Measurements from ENCODE around the gene KAT6B. TPM values are rescaled to one million over a fixed set of nuclear protein-coding genes. Genes with fewer than 3 reads are reported as not detected.

Gene KAT6B
- total and polyA plus RNA-seq, 2 of the 8 experiments (the other 6 are each of a cell fraction or from before 2014, with no cell fraction given): 7.3 to 30.8 TPM

GRCh38 chr10:74786126-74786525 is 40.3 kb upstream of the KAT6B start:
- no peak overlapping the region for H3K4me2 ChIP-seq (ENCODE audit: insufficient read depth in 1 of 2, low read depth in 2 of 2, low read length in 2 of 2)
- no peak overlapping the region for H4K91ac ChIP-seq (replicated peaks; ENCODE audit: insufficient read length, low read length)
- no peaks in the 10 kb centered on the region for H3K79me1 ChIP-seq (ENCODE audit: low read depth, low read length)
- H3K9me3 ChIP-seq (ENCODE audit: insufficient read depth in 2 of 2, low read depth in 1 of 2, low read length in 1 of 2): no peaks in the 10 kb centered on the region
- H2BK15ac ChIP-seq (ENCODE audit: low read length): no peak overlapping the region
- no peaks in the 10 kb centered on the region for H3K79me2 ChIP-seq (ENCODE audit: control insufficient read depth in 1 of 2, insufficient read depth in 2 of 2, low read length in 2 of 2)
- TF ChIP-seq MAFK (IDR thresholded peaks at IDR 0.05; ENCODE audit: low read depth, low read length) (no peak), TAF1 (IDR thresholded peaks at IDR 0.05; ENCODE audit: low read depth, low read length) (no peak), EP300 (IDR thresholded peaks at IDR 0.05; ENCODE audit: borderline replicate concordance in 1 of 2, low read depth in 2 of 2, low read length in 2 of 2) (no peak), POLR2A (IDR thresholded peaks at IDR 0.05; ENCODE audit: control extremely low read depth in 1 of 2, low read depth in 2 of 2, low read length in 2 of 2) (no peak), TBP (IDR thresholded peaks at IDR 0.05; ENCODE audit: low read depth, low read length) (no peak), JUND (IDR thresholded peaks at IDR 0.05; ENCODE audit: low read length) (no peak), YY1 (IDR thresholded peaks at IDR 0.05; ENCODE audit: low read depth, low read length) (no peak), SP4 (IDR thresholded peaks at IDR 0.05; ENCODE audit: low read length) (no peak)
- no peaks in the 10 kb centered on the region for H3K23me2 ChIP-seq (ENCODE audit: low read depth, low read length)
- no peak overlapping the region for H2BK12ac ChIP-seq (ENCODE audit: low read depth, low read length)
- no peak overlapping the region for H3K14ac ChIP-seq (ENCODE audit: insufficient read length)
- no peak overlapping the region for H3K23ac ChIP-seq (ENCODE audit: insufficient read length)
- no peak overlapping the region for H2AK5ac ChIP-seq (ENCODE audit: low read depth, low read length)
- no peak overlapping the region for H3K27ac ChIP-seq (ENCODE audit: low read depth, low read length)
- no peak overlapping the region for H3K9ac ChIP-seq (replicated peaks in 1 of 4; ENCODE audit: extremely low read depth in 1 of 4, low read depth in 3 of 4, low read length in 3 of 4)
- H2AFZ ChIP-seq (ENCODE audit: low read length): no peak overlapping the region
- 90% methylated on average over 4 of the region's 4 CpGs; no CpG with 5 or more reads in 1 of the 2 experiments for WGBS, 2 experiments (ENCODE audit: extremely low coverage in 1 of 2, insufficient coverage in 1 of 2, insufficient read length in 1 of 2, insufficient replicate concordance in 2 of 2, low coverage in 1 of 2, low lambda C conversion rate in 2 of 2, missing lambda C conversion rate in 1 of 2)
- H2BK5ac ChIP-seq (ENCODE audit: low read depth, low read length): no peak overlapping the region
- no peak overlapping the region for H3K18ac ChIP-seq (ENCODE audit: extremely low read depth, low read length)
- DNase-seq (ENCODE audit: low read depth in 1 of 2, low spot score in 2 of 2) (no peak), FAIRE-seq (no peak)
- H4K20me1 ChIP-seq (replicated peaks in 1 of 2; ENCODE audit: control insufficient read depth in 1 of 2, insufficient read depth in 2 of 2, low read length in 2 of 2): no peaks in the 10 kb centered on the region
- ChIA-PET POLR2A (ENCODE audit: partially characterized antibody) (no interaction called here), CTCF (ENCODE audit: partially characterized antibody) (interaction anchor here (0.5 to 2.0 kb wide), 4 partner anchors 26 to 234 kb away, joined by 3 to 5 read pairs (median 4); no protein-coding TSS in a partner anchor)
- no peak overlapping the region for H3K4ac ChIP-seq (replicated peaks; ENCODE audit: insufficient read length, low read depth, low read length)
- H4K5ac ChIP-seq (ENCODE audit: insufficient read length, low read depth, low read length): no peak overlapping the region
- no peak overlapping the region for H3K56ac ChIP-seq (replicated peaks; ENCODE audit: insufficient read length, low read depth, low read length)
- no peaks in the 10 kb centered on the region for H3K27me3 ChIP-seq (replicated peaks in 1 of 4; ENCODE audit: control insufficient read depth in 3 of 4, extremely low read depth in 1 of 4, insufficient read depth in 3 of 4, low read length in 3 of 4)
- no peak overlapping the region for H4K8ac ChIP-seq (ENCODE audit: extremely low read depth, insufficient read depth, low read length)
- no peak overlapping the region for H3K4me3 ChIP-seq (ENCODE audit: extremely low read depth in 1 of 4, insufficient read depth in 2 of 4, low read depth in 3 of 4, low read length in 4 of 4)
- no peak overlapping the region for H2BK120ac ChIP-seq (replicated peaks; ENCODE audit: low read depth, low read length)
- H2BK20ac ChIP-seq (ENCODE audit: low read length): no peak overlapping the region
- no peaks in the 10 kb centered on the region for H3K36me3 ChIP-seq (ENCODE audit: control insufficient read depth in 2 of 4, insufficient read depth in 4 of 4, low read length in 3 of 4)
- H3K4me1 ChIP-seq (replicated peaks in 1 of 4; ENCODE audit: control insufficient read depth in 3 of 4, insufficient read depth in 4 of 4, low read length in 3 of 4): no peaks in the 10 kb centered on the region; a peak in 2 of 7 replicates

All from H1 (cell line).